Stimulated activated naive B cell treated with anti-CD40 and anti-IgM and Interleukin-4, amounts not matched to agents 10 μg/mL and 1 μg/mL and 100 μg/mL, for 72 hours (primary cell): ENCODE measurements around the gene CLEC9A.

Experiments used
- ATAC-seq, 2 donors: fragments of 150-1000 bp; cut with Tn5 transposase; replicated peaks; 2 replicates each; pipeline ENCODE4 v1.10.0; 2021; ENCODE audit warnings: moderate library complexity in 1 of 2
- DNase-seq: peaks from one replicate; pipeline ENCODE4 v3.0.0; 2021
- H3K27ac Mint-ChIP-seq: one replicate; pipeline ENCODE4 v1.8.0; 2022; ENCODE audit warnings: mild to moderate bottlenecking, mixed read lengths
- H3K27me3 Mint-ChIP-seq, 2 donors: one replicate each; pipeline ENCODE4 v1.8.0; 2022; ENCODE audit warnings: mixed read lengths in 2 of 2
- H3K36me3 Mint-ChIP-seq, 2 donors: one replicate each; pipeline ENCODE4 v1.8.0; 2022; ENCODE audit warnings: mixed read lengths in 2 of 2, mild to moderate bottlenecking in 1 of 2
- H3K4me1 Mint-ChIP-seq, 2 donors: one replicate each; pipeline ENCODE4 v1.8.0; 2022; ENCODE audit warnings: mixed read lengths in 2 of 2, mild to moderate bottlenecking in 1 of 2
- H3K4me3 Mint-ChIP-seq, 2 donors: one replicate each; pipeline ENCODE4 v1.8.0; 2022; ENCODE audit warnings: mild to moderate bottlenecking in 2 of 2, mixed read lengths in 2 of 2, moderate library complexity in 1 of 2
- H3K9me3 Mint-ChIP-seq, 2 donors: one replicate each; pipeline ENCODE4 v1.8.0; 2022; ENCODE audit warnings: mixed read lengths in 2 of 2, mild to moderate bottlenecking in 1 of 2

The CLEC9A gene

GRCh38 chr12:10075451-10075850 lies 45.0 kb downstream of the CLEC9A start:
- Mint-ChIP-seq H3K9me3 (peaks cover 0 to 1% of the 10 kb centered on the region in 2 donors), H3K27me3 (peaks cover 25 to 35% of the 10 kb centered on the region in 2 donors), H3K4me3 (no peak overlapping the region), H3K27ac (no peak overlapping the region), H3K36me3 (no peaks in the 10 kb centered on the region), H3K4me1 (peaks cover 3 to 8% of the 10 kb centered on the region in 2 donors)
- ATAC-seq = no peak
- no peak for DNase-seq

GRCh38 chr12:10082117-10082874 lies 51.8 kb downstream of the CLEC9A start:
- peaks cover 2 to 5% of the 10 kb centered on the region in 2 donors for H3K4me1 Mint-ChIP-seq
- H3K9me3 Mint-ChIP-seq = peaks cover 11 to 18% of the 10 kb centered on the region in 2 donors
- DNase-seq = no peak
- H3K4me3 Mint-ChIP-seq = no peak overlapping the region
- peaks cover 2 to 11% of the 10 kb centered on the region in 2 donors for H3K36me3 Mint-ChIP-seq
- peaks cover 27 to 51% of the 10 kb centered on the region in 2 donors for H3K27me3 Mint-ChIP-seq
- ATAC-seq = no peak
- no peak overlapping the region for H3K27ac Mint-ChIP-seq

GRCh38 chr12:10084733-10085132 lies 54.3 kb downstream of the CLEC9A start:
- Mint-ChIP-seq H3K4me3 (no peak overlapping the region), H3K4me1 (no peaks in the 10 kb centered on the region), H3K9me3 (peaks cover 11 to 18% of the 10 kb centered on the region in 2 donors), H3K27me3 (peaks cover 25 to 44% of the 10 kb centered on the region in 2 donors), H3K27ac (no peak overlapping the region), H3K36me3 (peaks cover 2 to 11% of the 10 kb centered on the region in 2 donors)
- ATAC-seq = no peak
- no peak for DNase-seq

- Mint-ChIP-seq H3K9me3 (peaks cover 9 to 18% of the 10 kb centered on the region in 2 donors), H3K4me3 (no peak overlapping the region), H3K27me3 (peaks cover 28 to 36% of the 10 kb centered on the region in 2 donors), H3K4me1 (peaks cover 0 to 3% of the 10 kb centered on the region in 2 donors), H3K36me3 (peaks cover 2 to 11% of the 10 kb centered on the region in 2 donors), H3K27ac (no peak overlapping the region)
- no peak for DNase-seq
- ATAC-seq = no peak
These were observed 55.9 kb downstream of the CLEC9A start for GRCh38 chr12:10086387-10086786.

- H3K36me3 Mint-ChIP-seq = peaks cover 2 to 11% of the 10 kb centered on the region in 2 donors
- H3K4me3 Mint-ChIP-seq = no peak overlapping the region
- no peak for ATAC-seq
- peaks cover 0 to 3% of the 10 kb centered on the region in 2 donors for H3K4me1 Mint-ChIP-seq
- H3K27me3 Mint-ChIP-seq = peaks cover 17 to 19% of the 10 kb centered on the region in 2 donors
- no peak for DNase-seq
- no peak overlapping the region for H3K27ac Mint-ChIP-seq
- H3K9me3 Mint-ChIP-seq = peaks cover 9 to 15% of the 10 kb centered on the region in 2 donors
These were observed 57.5 kb downstream of the CLEC9A start for GRCh38 chr12:10088031-10088430.

DNA sequence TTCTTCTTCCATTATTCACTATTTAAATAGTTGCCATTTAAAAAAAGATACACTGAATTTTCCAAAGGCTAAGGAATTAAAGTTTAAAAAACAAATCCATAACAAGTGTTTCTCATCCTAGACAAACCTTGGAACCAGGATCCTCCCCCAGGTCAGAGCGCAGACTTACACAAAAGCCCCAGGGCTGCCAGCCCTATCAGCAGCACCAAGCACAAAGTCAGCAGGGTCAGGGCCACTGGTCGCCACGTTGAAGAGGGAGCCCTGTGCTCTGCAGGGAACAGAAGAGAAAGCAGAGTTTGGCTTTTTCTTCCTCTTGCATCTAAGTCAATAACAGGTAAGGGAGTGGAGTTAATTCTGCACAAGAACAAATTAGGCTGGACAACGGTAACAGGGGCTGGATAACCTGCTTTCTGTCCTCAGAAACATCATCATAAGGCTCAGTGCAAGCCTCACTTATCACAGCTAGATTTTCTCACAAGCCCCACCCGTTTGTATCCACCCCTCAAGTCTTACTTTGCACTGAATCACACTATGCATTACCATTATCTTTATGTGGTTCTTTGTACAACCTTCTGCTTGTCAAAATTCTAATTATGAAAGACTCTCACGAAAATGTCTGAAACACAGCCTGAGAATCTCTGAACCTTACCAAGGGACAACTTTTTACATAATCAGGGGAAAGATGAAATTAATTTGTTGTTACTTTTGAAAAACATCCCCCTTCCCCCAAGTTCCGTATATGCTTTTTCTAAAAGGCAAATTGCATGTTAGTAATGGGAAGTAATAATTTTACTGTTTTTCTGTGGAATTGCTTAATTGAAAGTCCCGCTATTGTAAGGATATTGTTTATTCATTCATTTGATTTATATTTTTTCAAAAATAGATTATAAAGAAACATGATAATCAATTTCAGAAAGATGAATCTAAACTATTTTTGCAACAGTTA lies 58.7 kb downstream of the CLEC9A start:
- Mint-ChIP-seq H3K9me3 (peaks cover 5 to 6% of the 10 kb centered on the region in 2 donors), H3K36me3 (peaks cover 0 to 6% of the 10 kb centered on the region in 2 donors), H3K4me1 (peaks cover 0 to 3% of the 10 kb centered on the region in 2 donors), H3K4me3 (no peak overlapping the region), H3K27ac (no peak overlapping the region), H3K27me3 (peaks cover 12 to 17% of the 10 kb centered on the region in 2 donors)
- ATAC-seq (no peak), DNase-seq (no peak)

DNA sequence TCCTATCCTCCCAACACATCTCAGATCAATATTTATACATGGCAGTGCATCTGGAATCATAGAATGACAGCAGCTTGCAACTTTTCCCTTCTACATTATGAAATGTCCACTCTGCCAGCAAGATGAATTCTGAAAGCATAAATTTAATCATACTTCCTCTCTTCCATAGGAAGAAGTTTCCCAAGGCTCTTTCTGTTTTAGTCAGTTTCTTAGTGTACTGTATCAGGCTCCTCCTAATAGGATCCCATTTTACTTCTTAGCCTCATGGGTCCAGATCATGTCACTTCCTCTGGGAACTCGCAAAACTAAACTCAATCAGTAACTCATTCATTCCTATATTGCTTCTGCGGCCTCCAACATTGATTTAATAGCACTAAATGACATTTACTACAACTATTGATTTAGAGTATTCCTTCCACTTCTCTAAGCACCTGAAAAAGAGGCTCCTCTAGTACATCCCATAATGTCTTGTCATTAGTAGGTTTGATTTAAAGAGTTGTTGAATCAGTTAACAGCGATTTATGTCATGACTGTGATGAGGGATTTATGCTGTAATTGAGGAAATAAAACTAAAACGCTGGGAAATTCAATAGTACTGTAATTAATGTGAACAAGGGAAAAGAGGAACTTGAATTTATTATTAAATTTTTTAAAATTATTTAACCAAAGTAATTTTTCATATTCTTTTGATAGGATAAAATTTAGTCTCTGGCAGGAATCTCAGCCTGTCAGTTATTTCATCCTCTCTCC lies 64.3 kb downstream of the CLEC9A start:
- Mint-ChIP-seq H3K27me3 (peaks cover 0 to 6% of the 10 kb centered on the region in 2 donors), H3K4me3 (no peak overlapping the region), H3K27ac (no peak overlapping the region), H3K9me3 (no peaks in the 10 kb centered on the region), H3K4me1 (peaks cover 0 to 2% of the 10 kb centered on the region in 2 donors), H3K36me3 (no peaks in the 10 kb centered on the region)
- ATAC-seq (peak in 1 of 2 donors; percentile 45), DNase-seq (no peak)

- DNase-seq (no peak), ATAC-seq (no peak)
- H3K4me3 Mint-ChIP-seq = no peak overlapping the region
- no peaks in the 10 kb centered on the region for H3K9me3 Mint-ChIP-seq
- no peaks in the 10 kb centered on the region for H3K4me1 Mint-ChIP-seq
- no peak overlapping the region for H3K27ac Mint-ChIP-seq
- H3K27me3 Mint-ChIP-seq = peaks cover 4 to 5% of the 10 kb centered on the region in 2 donors
- H3K36me3 Mint-ChIP-seq = no peaks in the 10 kb centered on the region
These were observed 65.5 kb downstream of the CLEC9A start for GRCh38 chr12:10095971-10096370.

- Mint-ChIP-seq H3K27me3 (peaks cover 14 to 15% of the 10 kb centered on the region in 2 donors), H3K9me3 (no peaks in the 10 kb centered on the region), H3K4me3 (no peak overlapping the region), H3K4me1 (no peaks in the 10 kb centered on the region), H3K27ac (no peak overlapping the region), H3K36me3 (no peaks in the 10 kb centered on the region)
- ATAC-seq = no peak
- DNase-seq = no peak
These were observed 67.0 kb downstream of the CLEC9A start for GRCh38 chr12:10097521-10097920.

- Mint-ChIP-seq H3K4me1 (no peaks in the 10 kb centered on the region), H3K27me3 (peaks cover 16 to 20% of the 10 kb centered on the region in 2 donors)
- no peak for DNase-seq
These were observed 68.3 kb downstream of the CLEC9A start, which contains the start of gene CLEC1A for GRCh38 chr12:10098791-10099190. CLEC1A (minus strand) TSS chr12:10098985; CDS start chr12:10098922, 63 bp downstream.

GRCh38 chr12:10101042-10101579 lies 70.6 kb downstream of the CLEC9A start:
- ATAC-seq = no peak
- Mint-ChIP-seq H3K36me3 (peaks cover 6 to 8% of the 10 kb centered on the region in 2 donors), H3K27ac (no peak overlapping the region), H3K9me3 (peaks cover 4 to 6% of the 10 kb centered on the region in 2 donors), H3K27me3 (peaks cover 33 to 39% of the 10 kb centered on the region in 2 donors), H3K4me3 (no peak overlapping the region), H3K4me1 (no peaks in the 10 kb centered on the region)
- DNase-seq = no peak

More at GRCh38 chr12:10098791-10099190, 68.3 kb downstream of the CLEC9A start, which contains the start of gene CLEC1A:
- no peak for ATAC-seq
- H3K36me3 Mint-ChIP-seq = peaks cover 5% of the 10 kb centered on the region in 2 donors
- peaks cover 4 to 5% of the 10 kb centered on the region in 2 donors for H3K9me3 Mint-ChIP-seq
- H3K27ac Mint-ChIP-seq = no peak within 1 kb of the TSS
- H3K4me3 Mint-ChIP-seq = no peak within 1 kb of the TSS

DNA sequence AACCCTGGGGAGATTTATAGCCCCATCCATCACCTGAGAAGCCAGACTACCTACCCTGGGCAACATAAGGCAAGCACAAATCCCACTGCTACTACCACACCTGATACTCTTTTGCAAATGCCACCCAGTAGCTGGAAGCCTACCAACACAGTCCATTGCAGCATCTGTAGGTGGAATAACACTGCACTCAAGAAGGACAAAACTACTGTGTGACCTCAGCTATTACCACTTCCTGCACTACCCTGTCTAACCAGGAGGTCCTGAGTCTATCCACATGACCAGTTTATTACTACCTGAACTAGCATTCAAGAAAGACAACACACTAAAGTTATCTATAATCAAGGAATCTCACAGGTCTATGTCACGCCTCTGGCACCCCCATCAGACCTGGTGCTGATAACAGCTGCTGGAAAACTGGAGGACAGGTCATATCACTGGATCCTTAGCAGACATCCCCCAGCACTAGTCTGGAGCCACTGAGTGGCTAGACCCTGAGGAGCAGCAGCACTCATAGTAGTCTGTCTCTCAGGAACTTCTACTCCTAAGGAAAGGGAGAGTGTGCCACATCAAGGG lies 71.3 kb downstream of the CLEC9A start:
- Mint-ChIP-seq H3K36me3 (peaks cover 6 to 8% of the 10 kb centered on the region in 2 donors), H3K27ac (no peak overlapping the region), H3K4me3 (no peak overlapping the region), H3K9me3 (peaks cover 4 to 6% of the 10 kb centered on the region in 2 donors), H3K27me3 (peaks cover 38 to 45% of the 10 kb centered on the region in 2 donors), H3K4me1 (no peaks in the 10 kb centered on the region)
- ATAC-seq (no peak), DNase-seq (no peak)

DNA sequence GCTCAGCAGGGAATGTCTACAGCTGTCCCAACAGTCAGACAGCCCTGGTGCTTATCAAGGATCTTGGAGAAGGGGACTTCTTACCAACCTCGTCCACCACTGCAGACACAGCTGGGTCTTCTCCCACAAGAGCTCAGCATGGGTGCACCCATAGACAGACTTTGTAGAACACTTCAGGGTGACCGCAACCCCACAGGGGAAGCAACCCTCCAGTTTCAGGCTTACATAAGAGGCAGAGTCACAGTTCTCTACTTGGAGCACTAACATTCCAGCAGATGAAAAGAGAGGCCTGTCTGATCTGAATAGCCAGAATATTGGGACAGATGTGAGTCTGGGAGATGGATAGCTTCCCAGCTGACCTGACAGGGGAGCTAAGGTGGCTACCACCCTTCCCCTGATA lies 71.8 kb downstream of the CLEC9A start:
- Mint-ChIP-seq H3K27ac (no peak overlapping the region), H3K4me3 (no peak overlapping the region), H3K27me3 (peaks cover 44 to 51% of the 10 kb centered on the region in 2 donors), H3K4me1 (no peaks in the 10 kb centered on the region), H3K36me3 (peaks cover 6 to 8% of the 10 kb centered on the region in 2 donors), H3K9me3 (peaks cover 4 to 6% of the 10 kb centered on the region in 2 donors)
- ATAC-seq (no peak), DNase-seq (no peak)
